A549 (cell line): ENCODE measurements around the gene ISL1. TPM values are rescaled to one million over a fixed set of nuclear protein-coding genes. Genes with fewer than 3 reads are reported as not detected.

Experiments
- ATAC-seq, 2 experiments: fragments of 200-7000 bp in 1 of 2; fragments of >200 bp in 1 of 2; cut with Nextera tagmentation in 1 of 2; cut with Tn5 transposase in 1 of 2; 3 replicates each; pipeline versions ENCODE4 v1.8.0 to v1.9.1; 2018 to 2020; ENCODE audit warnings: mild to moderate bottlenecking in 1 of 2, moderate library complexity in 1 of 2
- CTCF ChIA-PET: fragments of 300-600 bp; sonication (Branson Sonifier 250); formaldehyde crosslinking; extraction: SDS; loops from one replicate; lab custom pipeline; 2021; ENCODE audit warnings: antibody characterized with exemption, inconsistent platforms; lab: Yijun Ruan, JAX
- POLR2A ChIA-PET: fragments of 350-600 bp; formaldehyde crosslinking; extraction: SDS; loops from one replicate; lab custom pipeline; 2021; ENCODE audit warnings: antibody characterized with exemption, inconsistent platforms; lab: Yijun Ruan, JAX
- DNase-seq, 2 experiments: peaks; one replicate each; pipeline versions ENCODE4 v3.0.0 to v3.0.0-alpha.2; 2011 to 2016; ENCODE audit warnings: low read depth in 1 of 2, low spot score in 1 of 2
- FAIRE-seq: peaks from 2 replicates; lab custom pipeline; 2011; peaks lifted over from hg19 to GRCh38; lab: Jason Lieb, UNC
- H3K27ac ChIP-seq, 2 experiments: fragments of >200 bp; sonication (Bioruptor Twin); formaldehyde crosslinking; 3 replicates each; pipeline ENCODE4 v1.5.1; 2016 to 2017
- H3K4me1 ChIP-seq: fragments of >200 bp; sonication (Bioruptor Twin); formaldehyde crosslinking; 3 replicates; pipeline ENCODE4 v1.6.1; 2016
- H3K4me2 ChIP-seq: fragments of >200 bp; sonication (Bioruptor Twin); formaldehyde crosslinking; 3 replicates; pipeline ENCODE4 v1.6.1; 2016
- H3K4me3 ChIP-seq: fragments of >200 bp; sonication (Bioruptor Twin); formaldehyde crosslinking; 3 replicates; pipeline ENCODE4 v1.5.1; 2016
- H3K9me3 ChIP-seq: fragments of >200 bp; sonication (Bioruptor Twin); formaldehyde crosslinking; 3 replicates; pipeline ENCODE4 v1.6.1; 2016
- CHD4 ChIP-seq: fragments of 200-600 bp; sonication (generic); IDR thresholded peaks from 2 replicates; pipeline ENCODE4 v1.6.1; 2016; ENCODE audit warnings: antibody characterized with exemption, mild to moderate bottlenecking, borderline replicate concordance
- EHF ChIP-seq: fragments of 250-450 bp; sonication (Bioruptor Pico); IDR thresholded peaks from 2 replicates; pipeline ENCODE4 v1.5.0; 2020; ENCODE audit warnings: mild to moderate bottlenecking
- ESRRA ChIP-seq: fragments of 150-350 bp; IDR thresholded peaks from 2 replicates; pipeline ENCODE4 v1.6.1; 2014; ENCODE audit warnings: mild to moderate bottlenecking, low read length, borderline replicate concordance
- FOSL2 ChIP-seq, 2 experiments: fragments of 450-650 bp in 1 of 2; fragments of >200 bp in 1 of 2; sonication (Bioruptor Twin) in 1 of 2; formaldehyde crosslinking; IDR thresholded peaks; 2 replicates each; pipeline versions ENCODE4 v1.5.0 to v1.6.1; 2016 to 2020; ENCODE audit warnings: mild to moderate bottlenecking in 1 of 2, moderate library complexity in 1 of 2
- GATA3 ChIP-seq: IDR thresholded peaks from 2 replicates; pipeline ENCODE4 v1.6.1; 2012; ENCODE audit warnings: borderline replicate concordance
- HOXB13 ChIP-seq: fragments of 250-450 bp; sonication (Bioruptor Pico); IDR thresholded peaks from 2 replicates; pipeline ENCODE4 v1.5.0; 2020; ENCODE audit warnings: low read depth, mild to moderate bottlenecking, moderate library complexity
- KDM1A ChIP-seq: fragments of 200-600 bp; sonication (generic); IDR thresholded peaks from 2 replicates; pipeline ENCODE4 v1.6.1; 2016; ENCODE audit warnings: low read depth, mild to moderate bottlenecking
- KDM5A ChIP-seq: fragments of 200-600 bp; sonication (generic); IDR thresholded peaks from 2 replicates; pipeline ENCODE4 v1.6.1; 2016; ENCODE audit warnings: antibody characterized with exemption, mild to moderate bottlenecking
- MAX ChIP-seq: IDR thresholded peaks from 2 replicates; pipeline ENCODE4 v1.6.1; 2012
- MYC ChIP-seq: IDR thresholded peaks from 2 replicates; pipeline ENCODE4 v1.6.1; 2012; ENCODE audit warnings: mild to moderate bottlenecking, inconsistent platforms, low read length, improper control_type of control experiment, borderline replicate concordance
- NFE2L2 ChIP-seq: fragments of 150-350 bp; conservative IDR thresholded peaks from 2 replicates; pipeline ENCODE4 v1.6.1; 2014; ENCODE audit warnings: low read length
- NPAS2 ChIP-seq: fragments of 250-450 bp; sonication (Bioruptor Pico); IDR thresholded peaks from 2 replicates; pipeline ENCODE4 v1.8.0; 2022; ENCODE audit warnings: mild to moderate bottlenecking, moderate library complexity, borderline replicate concordance
- NR3C1 ChIP-seq: fragments of >200 bp; sonication (Bioruptor Twin); formaldehyde crosslinking; IDR thresholded peaks from 3 replicates; pipeline ENCODE4 v1.6.1; 2017
- RNF2 ChIP-seq: fragments of 200-600 bp; sonication (generic); IDR thresholded peaks from 2 replicates; pipeline ENCODE4 v1.6.1; 2016; ENCODE audit warnings: low read depth, mild to moderate bottlenecking, antibody characterized with exemption, moderate library complexity, borderline replicate concordance
- SMC3 ChIP-seq: fragments of >200 bp; sonication (Bioruptor Twin); formaldehyde crosslinking; IDR thresholded peaks from 3 replicates; pipeline ENCODE4 v1.6.1; 2018; ENCODE audit warnings: inconsistent platforms
- TFCP2L1 ChIP-seq: fragments of 250-450 bp; sonication (Bioruptor Pico); IDR thresholded peaks from 2 replicates; pipeline ENCODE4 v1.5.0; 2021; ENCODE audit warnings: mild to moderate bottlenecking
- TP53 ChIP-seq: fragments of 250-450 bp; sonication (Bioruptor Pico); IDR thresholded peaks from 2 replicates; pipeline ENCODE4 v1.5.0; 2021; ENCODE audit warnings: mild to moderate bottlenecking, moderate library complexity
- ZSCAN20 ChIP-seq: fragments of 250-450 bp; sonication (Bioruptor Pico); IDR thresholded peaks from 2 replicates; pipeline ENCODE4 v1.8.0; 2022; ENCODE audit warnings: mild to moderate bottlenecking, moderate library complexity
- WGBS: methylation state at CpG from one replicate; pipeline ENCODE4 v1.1.6; 2017; ENCODE audit errors: missing lambda C conversion rate; 5-methylcytosine and 5-hydroxymethylcytosine counted together
- polyA plus RNA-seq, 4 experiments: library from polyadenylated mRNA; depleted of rRNA in 3 of 4; stranded (reverse); fragments of >200 nt; fragmentation: RNase III in 1 of 4; extraction: RNeasy Plus Mini Kit Qiagen cat#74134 plus additional on column Dnase treatment in 1 of 4; gene quantifications; 2 replicates in 3 of 4; 3 replicates in 1 of 4; pipeline ENCODE4 v1.2.3, GENCODE V29; 2011 to 2017

ISL1 gene
- polyA plus RNA-seq, 2 of the 4 experiments (the other 2 are of a cell fraction): not detected

GRCh38 chr5:51386916-51387883, 4.0 kb downstream of the ISL1 start:
- DNase-seq: no peak
- ATAC-seq: no peak
- no peaks in the 10 kb centered on the region for H3K4me1 ChIP-seq
- CTCF ChIA-PET: no interaction called here
- POLR2A ChIA-PET: no interaction called here
- H3K4me3 ChIP-seq: no peak overlapping the region
- 25% methylated on average over 24 of the region's 38 CpGs for WGBS
- 0 out of 3 replicates have a peak, but pooled peaks cover 3% of the 10 kb centered on the region for H3K9me3 ChIP-seq
- peak overlapping the region; percentile 42 for H3K4me2 ChIP-seq
- no peak for TF ChIP-seq MAX
- no peak for TF ChIP-seq CHD4
- TF ChIP-seq TFCP2L1 (CRISPR knock-in tag): no peak
- TF ChIP-seq FOSL2 (IDR thresholded peaks at IDR 0.05): no peak
- no peak for TF ChIP-seq FOSL2 (CRISPR knock-in tag; IDR thresholded peaks at IDR 0.05)
- no peak for TF ChIP-seq NFE2L2
- no peak for TF ChIP-seq NR3C1
- no peak for TF ChIP-seq KDM1A
- no peak for TF ChIP-seq TP53 (CRISPR knock-in tag)
- no peak overlapping the region for H3K27ac ChIP-seq
- FAIRE-seq: no peak

GRCh38 chr5:51387884-51388275, 4.6 kb downstream of the ISL1 start:
- FAIRE-seq: no peak
- Histone ChIP-seq H3K4me2 (peak overlapping the region; percentile 42; the same call in 2 of the 3 replicates), H3K27ac (no peak overlapping the region), H3K4me3 (no peak overlapping the region), H3K4me1 (no peaks in the 10 kb centered on the region), H3K9me3 (no peaks in the 10 kb centered on the region)
- no peak for DNase-seq
- ChIA-PET POLR2A (no interaction called here), CTCF (no interaction called here)
- ATAC-seq: no peak
- 8% methylated on average over 10 of the region's 10 CpGs for WGBS
- no peak for TF ChIP-seq MYC
- no peak for TF ChIP-seq GATA3
- TF ChIP-seq ZSCAN20 (CRISPR knock-in tag): no peak

GRCh38 chr5:51388488-51389287, 5.4 kb downstream of the ISL1 start:
- ATAC-seq: no peak
- TF ChIP-seq HOXB13 (CRISPR knock-in tag) (no peak), FOSL2 (IDR thresholded peaks at IDR 0.05) (no peak), FOSL2 (CRISPR knock-in tag; IDR thresholded peaks at IDR 0.05) (no peak), RNF2 (no peak), NPAS2 (CRISPR knock-in tag) (no peak), ESRRA (no peak), NR3C1 (no peak), SMC3 (no peak)
- Histone ChIP-seq H3K4me1 (no peaks in the 10 kb centered on the region), H3K4me3 (no peak overlapping the region), H3K4me2 (no peak overlapping the region), H3K27ac (no peak overlapping the region), H3K9me3 (no peaks in the 10 kb centered on the region)
- FAIRE-seq: no peak
- POLR2A ChIA-PET: no interaction called here
- CTCF ChIA-PET: no interaction called here
- WGBS: 11% methylated on average over 12 of the region's 12 CpGs
- DNase-seq: no peak

GRCh38 chr5:51389288-51389576, 6.0 kb downstream of the ISL1 start:
- TF ChIP-seq NR3C1: no peak
- TF ChIP-seq KDM5A: no peak
- TF ChIP-seq ZSCAN20 (CRISPR knock-in tag): no peak
- TF ChIP-seq GATA3: no peak
- TF ChIP-seq NFE2L2: no peak
- TF ChIP-seq EHF: no peak
- ATAC-seq (no peak), FAIRE-seq (no peak), DNase-seq (no peak)
- H3K4me1 ChIP-seq: no peaks in the 10 kb centered on the region
- no peaks in the 10 kb centered on the region for H3K9me3 ChIP-seq
- ChIA-PET POLR2A (no interaction called here), CTCF (no interaction called here)
- H3K4me3 ChIP-seq: no peak overlapping the region
- 36% methylated on average over 8 of the region's 17 CpGs for WGBS
- no peak overlapping the region for H3K27ac ChIP-seq
- H3K4me2 ChIP-seq: no peak overlapping the region
